D721Med (cell line): Measurements from ENCODE around the gene SPRN.

Experiments
- DNase-seq: peaks from one replicate; pipeline ENCODE4 v3.0.0; 2011; ENCODE audit warnings: low spot score; ENCODE audit not compliant: insufficient read length
- FAIRE-seq: peaks from 2 replicates; lab custom pipeline; 2011; peaks lifted over from hg19 to GRCh38; lab: Jason Lieb, UNC
- TF ChIP-seq, protein P1 (sequence below): IDR thresholded peaks from 2 replicates; pipeline ENCODE4 v1.5.1; 2012; ENCODE audit warnings: mild to moderate bottlenecking, control low read depth; ENCODE audit not compliant: insufficient read depth; ENCODE audit errors: missing control alignments

Gene SPRN

GRCh38 chr10:133446979-133447378 lies 22.6 kb upstream of the SPRN start:
- TF ChIP-seq, protein P1, sequence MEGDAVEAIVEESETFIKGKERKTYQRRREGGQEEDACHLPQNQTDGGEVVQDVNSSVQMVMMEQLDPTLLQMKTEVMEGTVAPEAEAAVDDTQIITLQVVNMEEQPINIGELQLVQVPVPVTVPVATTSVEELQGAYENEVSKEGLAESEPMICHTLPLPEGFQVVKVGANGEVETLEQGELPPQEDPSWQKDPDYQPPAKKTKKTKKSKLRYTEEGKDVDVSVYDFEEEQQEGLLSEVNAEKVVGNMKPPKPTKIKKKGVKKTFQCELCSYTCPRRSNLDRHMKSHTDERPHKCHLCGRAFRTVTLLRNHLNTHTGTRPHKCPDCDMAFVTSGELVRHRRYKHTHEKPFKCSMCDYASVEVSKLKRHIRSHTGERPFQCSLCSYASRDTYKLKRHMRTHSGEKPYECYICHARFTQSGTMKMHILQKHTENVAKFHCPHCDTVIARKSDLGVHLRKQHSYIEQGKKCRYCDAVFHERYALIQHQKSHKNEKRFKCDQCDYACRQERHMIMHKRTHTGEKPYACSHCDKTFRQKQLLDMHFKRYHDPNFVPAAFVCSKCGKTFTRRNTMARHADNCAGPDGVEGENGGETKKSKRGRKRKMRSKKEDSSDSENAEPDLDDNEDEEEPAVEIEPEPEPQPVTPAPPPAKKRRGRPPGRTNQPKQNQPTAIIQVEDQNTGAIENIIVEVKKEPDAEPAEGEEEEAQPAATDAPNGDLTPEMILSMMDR = no peak
- FAIRE-seq (no peak), DNase-seq (no peak)

DNA sequence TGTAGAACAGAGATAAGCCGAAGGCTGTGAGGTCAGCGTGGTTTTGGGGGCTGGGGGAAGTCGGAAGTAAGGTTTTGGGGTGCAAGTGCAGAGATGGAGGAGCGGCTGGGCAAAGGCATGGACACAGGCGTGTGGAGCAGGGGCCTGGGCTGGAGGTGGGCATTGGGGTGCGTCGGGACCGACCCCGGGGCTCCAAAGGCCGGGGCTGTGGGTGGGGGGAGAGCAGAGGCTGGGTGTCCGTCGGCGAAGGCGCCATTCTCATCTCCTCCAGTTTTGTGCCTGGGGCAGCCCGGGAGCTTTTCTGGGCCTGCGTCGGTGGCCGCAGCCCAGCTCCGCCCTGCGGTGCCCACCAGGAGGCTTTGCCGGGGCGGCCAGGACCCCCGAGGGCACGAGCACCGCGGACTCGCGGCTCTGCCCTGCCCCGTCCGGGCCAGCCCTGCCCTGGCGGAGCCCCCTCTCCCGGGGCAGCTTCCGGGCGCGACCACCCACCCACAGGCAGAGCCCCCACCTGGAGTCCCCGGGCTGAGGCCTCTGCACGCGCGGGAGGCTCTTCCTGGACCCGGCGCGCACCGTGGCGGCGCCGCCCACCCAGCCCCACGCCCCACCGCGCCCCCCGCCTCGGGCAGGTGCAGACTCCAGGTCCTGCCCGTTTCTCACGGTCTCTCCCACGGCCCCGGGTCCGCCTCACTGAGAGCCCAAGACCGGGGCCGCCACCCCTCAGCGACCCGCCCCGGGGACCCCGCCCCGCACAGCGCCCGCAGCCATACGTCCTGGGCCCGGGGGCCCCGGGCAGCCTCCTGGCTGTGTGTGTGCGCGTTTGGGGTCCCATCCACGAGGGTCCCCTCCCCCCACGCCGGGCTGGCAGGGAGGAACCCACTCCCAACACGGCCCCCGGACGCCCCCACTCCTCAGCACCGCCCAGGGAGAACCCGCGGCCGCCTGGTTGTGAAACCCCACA lies 21.6 kb upstream of the SPRN start:
- TF ChIP-seq, protein P1 = no peak
- no peak for DNase-seq
- no peak for FAIRE-seq

DNA sequence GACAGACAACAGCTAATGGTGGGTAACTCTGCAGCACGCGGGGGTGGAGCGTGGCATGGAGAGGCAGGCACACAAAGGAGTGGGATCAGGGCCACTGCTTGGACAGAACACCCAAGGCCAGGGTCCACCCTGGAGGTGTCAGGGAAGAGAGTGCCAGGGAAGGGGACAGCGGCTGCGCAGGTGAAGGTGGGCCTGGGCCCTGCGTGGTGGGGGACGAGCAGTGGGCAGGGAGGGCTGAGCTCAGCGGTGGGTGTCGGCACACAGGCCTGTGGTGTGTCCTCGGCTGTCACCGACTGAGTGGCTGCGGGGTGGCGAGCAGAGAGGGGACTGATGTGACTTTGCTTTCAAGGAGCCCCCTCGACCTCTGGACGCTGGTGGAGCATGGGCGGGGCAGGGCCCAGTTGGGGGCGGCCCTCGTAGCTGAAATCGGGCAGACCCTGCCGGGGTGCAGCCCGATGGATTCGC lies 20.9 kb upstream of the SPRN start:
- TF ChIP-seq, protein P1 = no peak
- no peak for FAIRE-seq

DNA sequence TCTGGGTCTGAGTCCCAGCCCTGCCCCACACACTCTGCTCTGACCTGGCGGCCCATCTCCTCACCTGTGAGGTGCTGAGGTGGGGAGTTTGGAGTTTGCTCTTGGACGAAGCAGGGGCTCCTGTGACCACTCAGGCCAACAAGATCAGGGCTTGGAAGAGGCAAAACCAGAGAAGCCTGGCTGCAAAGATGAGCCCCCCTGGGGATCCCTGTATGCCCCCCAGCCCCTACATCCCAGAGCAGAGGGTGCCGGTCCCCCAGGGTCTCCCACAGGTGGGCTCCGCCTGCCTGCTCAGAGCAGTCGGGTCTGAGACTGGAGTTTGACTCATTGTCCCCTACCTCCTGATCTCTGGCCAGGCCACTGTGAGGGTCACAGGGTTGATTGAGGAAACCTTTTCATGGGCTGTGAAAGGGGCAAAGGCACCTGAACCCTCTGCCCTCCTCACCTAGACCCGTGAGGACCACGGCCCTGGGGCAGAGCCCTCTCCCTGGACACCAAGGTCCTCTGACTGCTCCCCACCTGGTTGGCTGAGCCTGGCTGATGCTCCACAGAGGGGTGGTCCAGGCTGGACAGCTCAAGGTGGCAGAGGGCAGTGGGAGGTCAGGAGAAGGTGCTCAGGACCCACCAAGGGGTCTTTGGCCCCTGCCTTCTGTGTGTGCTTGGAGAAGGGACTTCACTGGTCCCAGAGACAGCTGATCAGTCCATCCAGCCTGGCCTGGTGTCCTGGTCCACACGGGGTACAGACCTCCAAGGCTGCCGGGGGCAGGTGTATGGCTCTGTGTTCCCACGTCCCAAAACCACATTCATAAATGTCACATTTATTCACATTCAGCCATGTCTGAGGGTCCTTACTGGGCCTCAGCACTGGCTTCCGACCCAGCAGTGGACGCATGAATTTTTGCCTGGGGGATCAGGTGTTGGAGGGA lies 20.2 kb upstream of the SPRN start:
- TF ChIP-seq, protein P1 = no peak
- FAIRE-seq (no peak), DNase-seq (no peak)

More for the DNA sequence above, 20.9 kb upstream of the SPRN start:
- no peak for DNase-seq

DNA sequence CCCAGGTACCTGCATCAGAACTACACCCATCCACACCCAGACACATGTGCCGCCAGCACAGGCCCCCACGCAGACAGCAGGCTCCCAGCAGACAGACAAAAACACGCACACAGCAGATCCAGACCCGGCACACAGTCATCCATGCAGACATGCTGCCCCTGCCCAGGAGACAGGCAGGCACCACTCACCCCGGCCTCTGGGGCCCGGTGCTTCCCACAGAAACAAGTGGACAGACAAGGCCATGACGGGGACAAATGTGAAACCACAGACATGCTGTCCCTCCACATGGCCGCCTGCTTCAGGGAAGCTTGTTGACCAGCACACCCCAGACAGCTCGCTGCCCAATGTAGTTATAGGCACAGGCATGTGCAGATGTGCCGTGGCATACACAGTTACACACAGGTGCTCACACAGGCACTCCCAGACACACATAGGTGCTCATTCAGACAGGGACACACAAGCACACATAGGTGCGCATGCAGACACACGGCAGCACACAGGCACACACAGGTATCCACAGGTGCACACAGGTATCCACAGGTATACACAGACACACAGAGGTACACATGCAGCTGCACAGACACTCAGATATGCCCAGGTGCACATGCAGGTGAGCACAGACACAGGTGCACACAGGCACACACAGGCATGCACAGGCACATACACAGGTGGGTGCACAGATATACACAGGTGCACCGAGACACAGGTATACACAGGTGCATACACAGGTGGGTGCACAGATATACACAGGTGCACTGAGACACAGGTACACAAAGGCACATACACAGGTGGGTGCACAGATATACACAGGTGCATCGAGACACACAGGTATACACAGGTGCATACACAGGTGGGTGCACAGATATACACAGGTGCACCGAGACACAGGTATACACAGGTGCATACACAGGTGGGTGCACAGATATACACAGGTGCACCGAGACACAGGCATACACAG lies 18.8 kb upstream of the SPRN start:
- no peak for FAIRE-seq

More for the DNA sequence above, 18.8 kb upstream of the SPRN start:
- DNase-seq = no peak
- TF ChIP-seq, protein P1 = no peak
